ENCODE measurements around the gene STPG1.

Gene STPG1

GRCh38 chr1:24308365-24309015 lies 105.1 kb downstream of the STPG1 start:
- H3K27ac Mint-ChIP-seq, result no peak overlapping the region
- H3K9me3 Mint-ChIP-seq, result no peaks in the 10 kb centered on the region
- no peak for DNase-seq
- ATAC-seq (replicated peaks), result no peak
- no peak overlapping the region for H3K4me3 Mint-ChIP-seq
- no peaks in the 10 kb centered on the region for H3K36me3 Mint-ChIP-seq
- H3K4me1 Mint-ChIP-seq, result no peaks in the 10 kb centered on the region
- peaks cover 25 to 46% of the 10 kb centered on the region in 2 donors for H3K27me3 Mint-ChIP-seq

Measured in stimulated activated naive B cell treated with anti-CD40 and anti-IgM and Interleukin-4, amounts not matched to agents 10 μg/mL and 1 μg/mL and 100 μg/mL, for 72 hours (primary cell).